Muscle of leg (tissue), 11 donors: ENCODE results near the gene USP15. TPM values are rescaled to one million over a fixed set of nuclear protein-coding genes. Genes with fewer than 3 reads are reported as not detected.
"Not testable (repeated sequence)": the region's sequence is repeated elsewhere in the genome, so short reads cannot be mapped to it uniquely, and the experiment has no call there.

Source experiments
- DNase-seq: peaks from one replicate; pipeline ENCODE4 v3.0.0; 2013
- H3K27ac ChIP-seq: one replicate; pipeline ENCODE4 v1.5.1; 2013; ENCODE audit warnings: mild to moderate bottlenecking, low read length, control low read depth
- H3K27me3 ChIP-seq: one replicate; pipeline ENCODE4 v1.6.1; 2013; ENCODE audit warnings: low read length; ENCODE audit not compliant: control insufficient read depth, insufficient read depth
- H3K36me3 ChIP-seq: one replicate; pipeline ENCODE4 v1.6.1; 2013; ENCODE audit warnings: low read length; ENCODE audit not compliant: control insufficient read depth, insufficient read depth
- H3K4me1 ChIP-seq: one replicate; pipeline ENCODE4 v1.6.1; 2013; ENCODE audit warnings: low read length; ENCODE audit not compliant: control insufficient read depth, insufficient read depth
- H3K4me3 ChIP-seq: one replicate; pipeline ENCODE4 v1.5.1; 2013; ENCODE audit warnings: low read length, control low read depth
- H3K9me3 ChIP-seq: replicated peaks from 2 replicates; pipeline ENCODE4 v1.6.1; 2013; ENCODE audit warnings: low read depth, low read length; ENCODE audit not compliant: control insufficient read depth
- WGBS: methylation state at CpG from one replicate; pipeline ENCODE4 v1.1.5; 2013; ENCODE audit warnings: missing lambda C conversion rate; ENCODE audit not compliant: insufficient coverage; 5-methylcytosine and 5-hydroxymethylcytosine counted together
- polyA plus RNA-seq, 8 donors: library from polyadenylated mRNA; unstranded; fragments of 120-200 nt; gene quantifications; one replicate each; pipeline versions ENCODE4 v1.2.1 to v1.2.3, GENCODE V29; 2013; ENCODE audit warnings: inconsistent platforms in 1 of 8, low replicate concordance in 1 of 8; ENCODE audit not compliant: insufficient read length in 8 of 8, insufficient read depth in 1 of 8
- total RNA-seq: library from RNA; stranded (reverse); fragments of 120-200 nt; gene quantifications from one replicate; pipeline ENCODE4 v1.2.4, GENCODE V29; 2013

The USP15 gene
- total and polyA plus RNA-seq, 9 donors: 27.2 to 50.5 (median 35.1) TPM

GRCh38 chr12:62461171-62461837 lies 201.1 kb downstream of the USP15 start:
- WGBS: 94% methylated on average over 30 of the region's 32 CpGs
- DNase-seq, H3K9me3 ChIP-seq, H3K27me3 ChIP-seq, H3K4me1 ChIP-seq, H3K4me3 ChIP-seq, H3K27ac ChIP-seq, H3K36me3 ChIP-seq: not testable (repeated sequence)

- not testable (repeated sequence) for DNase-seq, H3K36me3 ChIP-seq, H3K4me1 ChIP-seq, H3K9me3 ChIP-seq, H3K27ac ChIP-seq, H3K27me3 ChIP-seq, H3K4me3 ChIP-seq
- WGBS: 95% methylated on average over 4 of the region's 7 CpGs
Measured at GRCh38 chr12:62463252-62463651, 203.0 kb downstream of the USP15 start.

Other genes starting within 250 kb of the USP15 start
- 35.6 TPM for gene MON2, start 206.4 kb downstream of the USP15 start, total RNA-seq
- 10 to 100 TPM; 30.7 to 43.5 (median 32.6) TPM for gene MON2, start 206.4 kb downstream of the USP15 start, polyA plus RNA-seq